CD14-positive monocyte (primary cell): ENCODE measurements around the gene MSH6. TPM values are rescaled to one million over a fixed set of nuclear protein-coding genes. Genes with fewer than 3 reads are reported as not detected.

Experiments
- DNase-seq, 3 donors: peaks; one replicate each; pipeline ENCODE4 v3.0.0-alpha.2; 2011 to 2022
- H2AFZ ChIP-seq: 2 replicates; pipeline ENCODE4 v1.6.0; 2012; ENCODE audit warnings: mild to moderate bottlenecking, low read depth, low read length, inconsistent platforms; ENCODE audit not compliant: insufficient read depth, poor library complexity, severe bottlenecking
- H3K27ac ChIP-seq, 2 donors: 1 replicate in 1 of 2; 2 replicates in 1 of 2; pipeline ENCODE4 v1.5.1; 2012 to 2013; ENCODE audit warnings: low read length in 2 of 2, control low read depth in 1 of 2, inconsistent platforms in 1 of 2, low read depth in 1 of 2, mild to moderate bottlenecking in 1 of 2
- H3K27me3 ChIP-seq, 2 donors: one replicate each; pipeline versions ENCODE4 v1.6.0 to v1.6.1; 2011 to 2013; ENCODE audit warnings: low read length in 2 of 2; ENCODE audit not compliant: control insufficient read depth in 2 of 2, insufficient read depth in 2 of 2
- H3K36me3 ChIP-seq, 2 donors: replicated peaks in 1 of 2; 1 replicate in 1 of 2; 2 replicates in 1 of 2; pipeline versions ENCODE4 v1.5.1 to v1.6.1; 2012 to 2013; ENCODE audit warnings: low read length in 2 of 2, control low read depth in 1 of 2, inconsistent platforms in 1 of 2, mild to moderate bottlenecking in 1 of 2; ENCODE audit not compliant: insufficient read depth in 2 of 2, control insufficient read depth in 1 of 2
- H3K4me1 ChIP-seq, 2 donors: 1 replicate in 1 of 2; 2 replicates in 1 of 2; pipeline versions ENCODE4 v1.5.1 to v1.6.1; 2012 to 2013; ENCODE audit warnings: low read length in 2 of 2, control low read depth in 1 of 2, inconsistent platforms in 1 of 2, mild to moderate bottlenecking in 1 of 2, moderate library complexity in 1 of 2; ENCODE audit not compliant: insufficient read depth in 2 of 2, control insufficient read depth in 1 of 2
- H3K4me2 ChIP-seq: replicated peaks from 2 replicates; pipeline ENCODE3; 2012; ENCODE audit warnings: low read length, moderate library complexity, mild to moderate bottlenecking; ENCODE audit not compliant: poor library complexity, severe bottlenecking; ENCODE audit errors: extremely low read depth
- H3K4me3 ChIP-seq, 3 experiments: fragments of 200-600 bp in 1 of 3; sonication (generic) in 1 of 3; replicated peaks in 1 of 3; 1 replicate in 2 of 3; 2 replicates in 1 of 3; pipeline ENCODE4 v1.5.1; 2011 to 2013; ENCODE audit warnings: low read length in 3 of 3, mild to moderate bottlenecking in 3 of 3, control low read depth in 2 of 3, low read depth in 2 of 3, inconsistent platforms in 1 of 3, moderate library complexity in 1 of 3
- H3K79me2 ChIP-seq: 2 replicates; pipeline ENCODE4 v1.6.0; 2012; ENCODE audit warnings: mild to moderate bottlenecking, control low read depth, inconsistent platforms, low read length, moderate library complexity; ENCODE audit not compliant: insufficient read depth
- H3K9ac ChIP-seq: 2 replicates; pipeline ENCODE4 v1.6.0; 2017; ENCODE audit warnings: low read length, mild to moderate bottlenecking; ENCODE audit not compliant: insufficient read depth, poor library complexity, severe bottlenecking
- H3K9me3 ChIP-seq, 2 donors: replicated peaks in 1 of 2; 1 replicate in 1 of 2; 2 replicates in 1 of 2; pipeline versions ENCODE4 v1.5.1 to v1.6.1; 2012 to 2013; ENCODE audit warnings: low read length in 2 of 2, control low read depth in 1 of 2; ENCODE audit not compliant: control insufficient read depth in 1 of 2, insufficient read depth in 1 of 2
- H4K20me1 ChIP-seq: 2 replicates; pipeline ENCODE4 v1.6.0; 2012; ENCODE audit warnings: mild to moderate bottlenecking, low read length, control low read depth, moderate library complexity; ENCODE audit not compliant: insufficient read depth
- H3K27ac Mint-ChIP-seq, 7 donors: one replicate each; pipeline ENCODE4 v1.8.0; 2020; ENCODE audit warnings: mild to moderate bottlenecking in 7 of 7, mixed read lengths in 7 of 7, moderate library complexity in 6 of 7, inconsistent platforms in 2 of 7
- H3K27me3 Mint-ChIP-seq, 3 donors: one replicate each; pipeline ENCODE4 v1.8.0; 2021 to 2022; ENCODE audit warnings: low read depth in 3 of 3, mild to moderate bottlenecking in 3 of 3, mixed read lengths in 3 of 3, moderate library complexity in 3 of 3, inconsistent platforms in 1 of 3
- H3K36me3 Mint-ChIP-seq, 2 donors: one replicate each; pipeline ENCODE4 v1.8.0; 2020; ENCODE audit warnings: mixed read lengths in 2 of 2, inconsistent platforms in 1 of 2, mild to moderate bottlenecking in 1 of 2
- H3K4me1 Mint-ChIP-seq: one replicate; pipeline ENCODE4 v1.8.0; 2020; ENCODE audit warnings: mild to moderate bottlenecking, mixed read lengths
- H3K4me3 Mint-ChIP-seq, 2 donors: one replicate each; pipeline ENCODE4 v1.8.0; 2020; ENCODE audit warnings: mild to moderate bottlenecking in 2 of 2, mixed read lengths in 2 of 2, moderate library complexity in 1 of 2
- H3K9me3 Mint-ChIP-seq, 7 donors: one replicate each; pipeline ENCODE4 v1.8.0; 2020 to 2022; ENCODE audit warnings: mixed read lengths in 7 of 7, mild to moderate bottlenecking in 6 of 7, moderate library complexity in 6 of 7, inconsistent platforms in 2 of 7
- WGBS: methylation state at CpG from one replicate; pipeline ENCODE4 v1.1.5; 2013; ENCODE audit warnings: missing lambda C conversion rate; ENCODE audit not compliant: insufficient coverage; 5-methylcytosine and 5-hydroxymethylcytosine counted together
- intact Hi-C, 2 donors: fragments of 100-400 bp; cut with micrococcal nuclease; formaldehyde crosslinking; loops; one replicate each; pipeline versions ENCODE4 v1.15.0 to v1.15.1; 2023
- polyA plus RNA-seq, 3 donors: library from polyadenylated mRNA; depleted of rRNA in 1 of 3; unstranded in 2 of 3; stranded (reverse) in 1 of 3; fragments of 300-500 nt in 2 of 3; fragments of >200 nt in 1 of 3; fragmentation: Illumina TruSeq in 2 of 3; gene quantifications; 1 replicate in 2 of 3; 2 replicates in 1 of 3; pipeline ENCODE4 v1.2.3, GENCODE V29; 2012 to 2021
- TF ChIP-seq, protein P1 (sequence below): fragments of 200-600 bp; IDR thresholded peaks from one replicate; pipeline ENCODE4 v1.8.0; 2022; ENCODE audit warnings: antibody characterized with exemption, mild to moderate bottlenecking

MSH6 gene
- polyA plus RNA-seq, 3 donors: 4.1 to 6.5 (median 6.0) TPM

GRCh38 chr2:47785986-47786385, 3.0 kb downstream of the MSH6 start:
- Mint-ChIP-seq H3K27ac (peak overlapping the region; percentile 77 to 91 (median 86)), H3K9me3 (no peaks in the 10 kb centered on the region), H3K4me1 (peaks cover 38% of the 10 kb centered on the region), H3K4me3 (peak overlapping the region; percentile 83 to 91), H3K27me3 (peaks cover 0 to 4% (median 0%) of the 10 kb centered on the region in 3 donors), H3K36me3 (peaks cover 4 to 11% of the 10 kb centered on the region in 2 donors)
- peaks cover 51% of the 10 kb centered on the region for H4K20me1 ChIP-seq
- H3K9me3 ChIP-seq: no peaks in the 10 kb centered on the region
- H3K36me3 ChIP-seq: peaks cover 2 to 12% of the 10 kb centered on the region in 2 donors
- H3K79me2 ChIP-seq: peaks cover 71% of the 10 kb centered on the region
- intact Hi-C loops: no loop called here
- H3K4me1 ChIP-seq: peaks cover 35 to 39% of the 10 kb centered on the region in 2 donors
- peak overlapping the region; percentile 38 to 75 (median 53) for H3K4me3 ChIP-seq
- 38% methylated on average over 1 of the region's 7 CpGs for WGBS
- H3K9ac ChIP-seq: peak overlapping the region; percentile 28
- peak overlapping the region; percentile 75 for H3K4me2 ChIP-seq
- no peaks in the 10 kb centered on the region for H3K27me3 ChIP-seq
- peak overlapping the region; percentile 30 to 64 for H3K27ac ChIP-seq
- TF ChIP-seq, protein P1, sequence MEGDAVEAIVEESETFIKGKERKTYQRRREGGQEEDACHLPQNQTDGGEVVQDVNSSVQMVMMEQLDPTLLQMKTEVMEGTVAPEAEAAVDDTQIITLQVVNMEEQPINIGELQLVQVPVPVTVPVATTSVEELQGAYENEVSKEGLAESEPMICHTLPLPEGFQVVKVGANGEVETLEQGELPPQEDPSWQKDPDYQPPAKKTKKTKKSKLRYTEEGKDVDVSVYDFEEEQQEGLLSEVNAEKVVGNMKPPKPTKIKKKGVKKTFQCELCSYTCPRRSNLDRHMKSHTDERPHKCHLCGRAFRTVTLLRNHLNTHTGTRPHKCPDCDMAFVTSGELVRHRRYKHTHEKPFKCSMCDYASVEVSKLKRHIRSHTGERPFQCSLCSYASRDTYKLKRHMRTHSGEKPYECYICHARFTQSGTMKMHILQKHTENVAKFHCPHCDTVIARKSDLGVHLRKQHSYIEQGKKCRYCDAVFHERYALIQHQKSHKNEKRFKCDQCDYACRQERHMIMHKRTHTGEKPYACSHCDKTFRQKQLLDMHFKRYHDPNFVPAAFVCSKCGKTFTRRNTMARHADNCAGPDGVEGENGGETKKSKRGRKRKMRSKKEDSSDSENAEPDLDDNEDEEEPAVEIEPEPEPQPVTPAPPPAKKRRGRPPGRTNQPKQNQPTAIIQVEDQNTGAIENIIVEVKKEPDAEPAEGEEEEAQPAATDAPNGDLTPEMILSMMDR: no peak
- H2AFZ ChIP-seq: peak overlapping the region; percentile 25
- peak; percentile 69 to 83 (median 79) for DNase-seq

GRCh38 chr2:47796090-47796697, 13.2 kb downstream of the MSH6 start:
- Histone ChIP-seq H2AFZ (no peak overlapping the region), H3K9ac (no peak overlapping the region), H3K27ac (peak overlapping the region in 1 of 2 donors; percentile 31), H3K9me3 (no peaks in the 10 kb centered on the region), H3K4me2 (no peak overlapping the region), H3K4me3 (no peak overlapping the region), H3K4me1 (peaks cover 30 to 34% of the 10 kb centered on the region in 2 donors), H4K20me1 (peaks cover 77% of the 10 kb centered on the region), H3K36me3 (peaks cover 26 to 58% of the 10 kb centered on the region in 2 donors), H3K27me3 (no peaks in the 10 kb centered on the region), H3K79me2 (peaks cover 73% of the 10 kb centered on the region)
- intact Hi-C loops: no loop called here
- H3K4me1 Mint-ChIP-seq: peaks cover 35% of the 10 kb centered on the region
- no peak overlapping the region for H3K4me3 Mint-ChIP-seq
- 86% methylated on average over 1 of the region's 2 CpGs for WGBS
- H3K36me3 Mint-ChIP-seq: peaks cover 40 to 74% of the 10 kb centered on the region in 2 donors
- no peaks in the 10 kb centered on the region for H3K9me3 Mint-ChIP-seq
- DNase-seq: no peak
- TF ChIP-seq, protein P1: no peak
- no peaks in the 10 kb centered on the region for H3K27me3 Mint-ChIP-seq
- peak overlapping the region in 2 of 7 donors; percentile 76 to 80 for H3K27ac Mint-ChIP-seq
